ENCODE results near the gene AOC2. TPM values are rescaled to one million over a fixed set of nuclear protein-coding genes. Genes with fewer than 3 reads are reported as not detected.

The AOC2 gene
- total RNA-seq, 1 experiment from 2014 or later: 7.1 TPM

GRCh38 chr17:42853597-42853967, 9.2 kb downstream of the AOC2 start:
- Histone ChIP-seq H3K79me2 (ENCODE audit: insufficient read depth, low read length) (no peaks in the 10 kb centered on the region), H3K9me3 (ENCODE audit: control insufficient read depth, low read depth, low read length) (no peaks in the 10 kb centered on the region), H3K79me1 (ENCODE audit: insufficient read depth, low read depth, low read length, poor library complexity, severe bottlenecking) (no peaks in the 10 kb centered on the region), H2BK5ac (ENCODE audit: insufficient read length, low read length) (no peak overlapping the region), H2BK20ac (ENCODE audit: low read depth, low read length, poor library complexity, severe bottlenecking) (no peak overlapping the region), H3K18ac (ENCODE audit: insufficient read length, low read depth, low read length) (no peak overlapping the region), H2BK15ac (ENCODE audit: low read depth, low read length) (no peak overlapping the region), H3K23me2 (ENCODE audit: insufficient read length, low read depth, low read length, poor library complexity, severe bottlenecking) (no peaks in the 10 kb centered on the region), H2AFZ (ENCODE audit: low read length) (no peak overlapping the region), H2AK5ac (ENCODE audit: insufficient read length, low read length) (no peak overlapping the region), H3T11ph (ENCODE audit: low read length) (no peak overlapping the region), H2BK12ac (ENCODE audit: insufficient read length, low read depth, low read length) (no peak overlapping the region), H4K5ac (ENCODE audit: insufficient read length, low read depth, low read length) (no peak overlapping the region), H3K56ac (ENCODE audit: insufficient read length, low read depth, low read length) (no peak overlapping the region), H3K14ac (ENCODE audit: insufficient read depth, low read length) (no peak overlapping the region), H3K23ac (ENCODE audit: insufficient read length, low read depth, low read length) (no peak overlapping the region), H3K27me3 (ENCODE audit: insufficient read depth, low read length) (no peaks in the 10 kb centered on the region), H3K9ac (ENCODE audit: extremely low read depth, insufficient read length, low read length) (no peak overlapping the region), H2BK120ac (ENCODE audit: low read depth, low read length, poor library complexity, severe bottlenecking) (no peak overlapping the region), H4K8ac (replicated peaks; ENCODE audit: insufficient read length, low read depth, low read length) (no peak overlapping the region), H3K27ac (ENCODE audit: insufficient read length, low read depth, low read length) (no peak overlapping the region), H4K20me1 (ENCODE audit: control insufficient read depth, insufficient read depth, insufficient read length) (no peaks in the 10 kb centered on the region), H3K4ac (ENCODE audit: low read depth, low read length) (no peak overlapping the region), H3K4me2 (ENCODE audit: insufficient read depth, insufficient read length, low read length) (no peak overlapping the region), H3K4me1 (ENCODE audit: insufficient read depth, low read length) (no peaks in the 10 kb centered on the region), H4K91ac (ENCODE audit: insufficient read length, low read depth, low read length) (no peak overlapping the region)
- Mint-ChIP-seq H3K36me3 (ENCODE audit: insufficient read depth in 1 of 3, low read depth in 3 of 3) (no peaks in the 10 kb centered on the region; a peak in 1 of 7 replicates), H3K9me3 (no peaks in the 10 kb centered on the region; a peak in 1 of 5 replicates), H3K4me1 (peaks cover 4 to 8% of the 10 kb centered on the region in 2 experiments; a peak in 2 of 4 replicates), H3K4me3 (no peak overlapping the region), H3K27me3 (ENCODE audit: low read depth) (no peaks in the 10 kb centered on the region), H3K27ac (0 out of 7 replicates have a peak overlapping the region, but pooled peaks of 1 of the 3 experiments have one; percentile 13)
- DNase-seq: no peak
- no CpG with 5 or more reads among the region's 5 CpGs for WGBS (ENCODE audit: extremely low coverage, insufficient read length, low lambda C conversion rate)
- no peak for TF ChIP-seq CTCF (conservative IDR thresholded peaks at IDR 0.05)

Data from H9 (cell line).